ENCODE data around the gene F13B. TPM values are rescaled to one million over a fixed set of nuclear protein-coding genes. Genes with fewer than 3 reads are reported as not detected.

F13B gene
- total RNA-seq, 3 donors from 2014 or later = not detected

DNA sequence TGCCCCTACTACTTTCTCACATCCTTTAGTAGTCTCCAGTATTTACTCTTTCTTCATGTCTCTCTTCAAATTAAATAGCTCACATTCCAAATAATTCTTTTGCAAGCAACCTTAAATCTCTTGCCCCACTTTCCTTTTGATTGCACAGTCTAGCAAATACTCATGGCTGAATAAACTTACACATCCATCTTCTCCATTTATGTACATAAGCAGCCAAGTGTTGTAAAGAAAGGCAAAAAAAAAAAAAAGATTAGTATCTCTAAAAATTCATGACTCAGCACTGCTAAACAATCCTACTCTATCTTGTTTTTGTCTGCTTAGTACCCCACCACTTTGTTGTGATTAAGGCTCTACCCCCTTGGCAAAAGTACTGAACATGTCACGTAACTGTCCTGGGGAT is 42.6 kb downstream of the F13B start:
- Histone ChIP-seq H3K4me1 (ENCODE audit: low read depth) (no peaks in the 10 kb centered on the region), H3K36me3 (ENCODE audit: low read depth) (no peaks in the 10 kb centered on the region), H3K4me3 (no peak overlapping the region), H3K9me3 (no peaks in the 10 kb centered on the region)
- intact Hi-C loops (cut with DNase I, micrococcal nuclease) = no loop called here
- DNase-seq (no peak), ATAC-seq (no peak)
- TF ChIP-seq CTCF (IDR thresholded peaks at IDR 0.05) = no peak

- no peak for TF ChIP-seq CTCF (IDR thresholded peaks at IDR 0.05)
- H3K36me3 ChIP-seq (ENCODE audit: low read depth) = no peaks in the 10 kb centered on the region
- H3K4me1 ChIP-seq (ENCODE audit: low read depth) = no peaks in the 10 kb centered on the region
- intact Hi-C loops (cut with DNase I, micrococcal nuclease) = no loop called here
- no peak for DNase-seq
- H3K4me3 ChIP-seq = no peak overlapping the region
- ATAC-seq = no peak
- no peaks in the 10 kb centered on the region for H3K9me3 ChIP-seq
Measured at GRCh38 chr1:197021716-197022115, 45.3 kb downstream of the F13B start.

DNA sequence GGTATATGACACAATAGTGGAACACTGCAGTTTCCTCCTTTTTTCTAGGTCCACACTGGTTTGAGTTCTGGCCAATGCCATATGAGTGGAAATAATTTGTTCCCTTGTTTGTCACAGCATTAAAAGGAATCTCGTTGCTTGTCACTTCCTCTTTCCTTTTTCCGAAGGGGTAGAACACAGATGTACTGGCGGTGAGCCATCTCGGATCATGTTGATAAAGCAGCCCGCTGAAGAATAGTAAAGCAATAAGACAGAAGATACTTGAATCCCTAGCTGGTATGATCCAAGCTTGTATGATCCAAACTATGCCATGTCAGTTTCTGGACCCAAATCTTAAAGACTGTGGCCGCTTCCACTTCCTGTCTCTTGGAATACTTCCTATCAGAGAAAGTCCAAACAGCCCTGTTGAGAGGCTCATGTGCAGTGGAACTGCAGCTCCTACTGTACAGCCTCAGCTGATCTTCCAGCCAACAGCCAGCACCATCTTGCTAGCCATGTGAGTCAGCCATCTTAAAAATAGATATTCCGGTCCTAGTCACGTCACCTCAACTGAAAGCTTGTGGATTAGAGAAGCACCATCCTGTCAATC is 49.4 kb downstream of the F13B start:
- Histone ChIP-seq H3K36me3 (ENCODE audit: low read depth) (no peaks in the 10 kb centered on the region), H3K4me3 (no peak overlapping the region), H3K9me3 (no peaks in the 10 kb centered on the region), H3K4me1 (ENCODE audit: low read depth) (no peaks in the 10 kb centered on the region)
- DNase-seq (no peak), ATAC-seq (no peak)
- intact Hi-C loops (cut with DNase I, micrococcal nuclease) = no loop called here
- no peak for TF ChIP-seq CTCF (IDR thresholded peaks at IDR 0.05)

DNA sequence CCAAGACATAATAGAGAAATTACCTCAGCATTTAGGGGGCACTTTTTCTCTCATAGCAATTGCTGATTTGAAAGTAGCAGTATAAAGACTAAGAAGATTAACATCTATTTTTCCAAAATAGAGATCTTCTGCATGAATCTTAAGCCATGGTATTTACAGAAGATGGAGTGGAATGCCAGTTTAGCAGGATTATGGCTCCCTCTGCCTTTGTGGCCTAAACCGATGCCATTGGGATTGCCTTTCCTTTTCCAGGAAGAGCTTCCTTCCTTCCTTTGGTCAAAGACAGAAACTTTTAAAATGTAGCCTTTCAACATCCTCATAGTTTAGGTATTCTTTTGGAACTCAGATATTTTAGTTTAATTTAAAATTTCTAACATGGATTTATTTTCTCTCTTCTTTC is 50.3 kb downstream of the F13B start:
- ATAC-seq = no peak
- H3K9me3 ChIP-seq = peaks cover 2% of the 10 kb centered on the region
- H3K36me3 ChIP-seq (ENCODE audit: low read depth) = no peaks in the 10 kb centered on the region
- no peaks in the 10 kb centered on the region for H3K4me1 ChIP-seq (ENCODE audit: low read depth)
- DNase-seq = no peak
- no peak for TF ChIP-seq CTCF (IDR thresholded peaks at IDR 0.05)
- H3K4me3 ChIP-seq = no peak overlapping the region
- intact Hi-C loops (cut with DNase I, micrococcal nuclease) = no loop called here

GRCh38 chr1:197013234-197013633 is 53.8 kb downstream of the F13B start:
- DNase-seq (no peak), ATAC-seq (no peak)
- Histone ChIP-seq H3K4me1 (ENCODE audit: low read depth) (no peaks in the 10 kb centered on the region), H3K36me3 (ENCODE audit: low read depth) (no peaks in the 10 kb centered on the region), H3K4me3 (no peak overlapping the region), H3K9me3 (peaks cover 7% of the 10 kb centered on the region)
- intact Hi-C loops (cut with DNase I, micrococcal nuclease) = no loop called here
- TF ChIP-seq CTCF (IDR thresholded peaks at IDR 0.05) = no peak

DNA sequence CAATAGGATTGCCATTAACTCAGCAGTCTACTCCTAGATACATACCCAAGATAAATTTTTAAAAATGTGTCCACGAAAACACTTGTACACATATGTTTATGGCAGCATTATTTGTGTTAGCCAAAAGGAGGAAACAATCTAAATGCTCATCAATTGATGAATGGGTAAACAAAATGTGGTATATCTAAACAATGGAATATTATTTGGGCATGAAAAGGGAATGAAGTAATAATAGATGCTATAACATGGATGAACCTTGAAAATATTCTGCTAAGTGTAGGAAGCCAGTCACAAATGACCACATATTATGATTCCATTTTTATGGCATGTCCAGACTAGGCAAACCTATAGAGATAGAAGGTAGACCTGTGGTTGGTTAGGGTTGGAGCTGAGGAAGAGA is 55.4 kb downstream of the F13B start:
- Histone ChIP-seq H3K4me1 (ENCODE audit: low read depth) (no peaks in the 10 kb centered on the region), H3K9me3 (peaks cover 7% of the 10 kb centered on the region), H3K4me3 (no peak overlapping the region), H3K36me3 (ENCODE audit: low read depth) (no peaks in the 10 kb centered on the region)
- intact Hi-C loops (cut with DNase I, micrococcal nuclease) = no loop called here
- DNase-seq = no peak
- ATAC-seq = no peak
- TF ChIP-seq CTCF (IDR thresholded peaks at IDR 0.05) = no peak

Data from mucosa of descending colon (tissue), 3 donors.